ENCODE results near the gene CKAP5.

The CKAP5 gene

GRCh38 chr11:46697303-46697702 is 148.8 kb downstream of the CKAP5 start:
- no peak for DNase-seq

GRCh38 chr11:46696212-46696558 is 149.9 kb downstream of the CKAP5 start:
- no peak for DNase-seq

- no peak for DNase-seq
These were observed 150.5 kb downstream of the CKAP5 start for GRCh38 chr11:46695345-46696211.

DNA sequence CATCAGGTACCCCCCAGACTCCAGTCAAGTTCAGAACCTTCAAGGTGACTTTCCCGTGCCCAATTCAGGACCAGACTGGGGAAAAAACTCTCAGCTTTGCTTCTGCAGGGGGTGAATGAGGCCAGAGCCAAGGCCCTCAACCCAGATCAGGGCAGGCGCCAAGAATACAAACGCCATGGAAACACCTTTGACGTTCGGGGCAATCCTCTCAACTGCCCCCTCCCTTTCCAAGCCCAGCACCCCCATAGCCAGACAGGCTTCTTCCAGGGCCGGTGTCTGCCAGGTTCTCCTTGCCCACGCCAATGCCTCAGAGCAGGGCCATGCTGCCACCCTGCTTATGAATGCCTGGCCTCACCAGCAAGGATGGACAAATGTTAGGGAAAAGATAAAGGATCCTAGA is 151.5 kb downstream of the CKAP5 start:
- no peak for DNase-seq

- DNase-seq = no peak
These were observed 152.0 kb downstream of the CKAP5 start for GRCh38 chr11:46694072-46694471.

DNA sequence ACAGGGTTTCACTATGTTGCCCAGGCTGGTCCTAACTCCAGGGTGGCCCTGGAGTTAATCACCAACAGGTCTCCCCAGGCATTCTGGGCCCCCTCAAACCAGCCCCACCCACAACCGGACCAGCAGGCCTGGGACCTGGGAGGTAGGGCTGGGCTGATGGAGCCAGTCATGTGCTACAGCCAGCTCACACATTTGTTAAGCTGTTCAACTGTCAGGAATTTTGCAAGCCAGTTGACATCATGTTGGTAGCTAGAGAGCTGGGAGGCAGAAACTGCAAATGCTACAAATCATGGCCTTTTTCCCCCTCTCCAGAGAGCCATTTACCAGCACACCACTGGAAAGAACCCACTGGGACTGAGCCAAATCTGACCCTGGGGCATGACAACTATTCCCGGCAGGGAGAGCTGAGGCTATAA is 152.5 kb downstream of the CKAP5 start:
- DNase-seq = no peak

Measured in CD4-positive, alpha-beta T cell treated with Interferon alpha-2 for 1 hour (primary cell).